ENCODE data around the gene NDE1.

The NDE1 gene

DNA sequence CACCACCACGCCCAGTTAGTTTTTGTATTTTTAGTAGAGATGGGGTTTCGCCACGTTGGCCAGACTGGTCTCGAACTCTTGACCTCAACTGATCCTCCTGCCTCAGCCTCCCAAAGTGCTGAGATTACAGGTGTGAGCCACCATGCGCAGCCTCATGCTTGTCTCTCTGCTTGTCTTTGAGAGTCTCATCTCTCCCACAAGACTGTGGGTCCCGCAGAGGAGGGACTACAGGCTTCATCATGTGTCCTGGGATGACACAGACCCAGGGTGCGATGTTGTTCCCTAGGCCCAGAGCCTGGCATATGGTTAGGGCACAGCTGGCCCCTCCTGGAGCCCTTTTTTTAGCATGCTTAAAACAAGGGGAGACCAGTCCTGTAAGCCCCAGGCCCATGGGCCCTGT is 101.9 kb downstream of the NDE1 start:
- H3K36me3 ChIP-seq (ENCODE audit: insufficient read depth, low read length): no peaks in the 10 kb centered on the region
- no peak overlapping the region for H3K27ac ChIP-seq (ENCODE audit: low read depth, low read length, poor library complexity, severe bottlenecking)
- H3K4me1 ChIP-seq (ENCODE audit: insufficient read depth, low read length, severe bottlenecking): no peaks in the 10 kb centered on the region
- no peak overlapping the region for H3K9ac ChIP-seq (ENCODE audit: low read length)
- no peak overlapping the region for H3K4me3 ChIP-seq (ENCODE audit: low read depth, low read length, poor library complexity, severe bottlenecking)
- H4K20me1 ChIP-seq (ENCODE audit: insufficient read depth, low read length): no peaks in the 10 kb centered on the region
- H3K9me3 ChIP-seq (ENCODE audit: low read length): no peaks in the 10 kb centered on the region
- H3K79me2 ChIP-seq (ENCODE audit: insufficient read depth, low read length): no peaks in the 10 kb centered on the region
- H3F3A ChIP-seq (ENCODE audit: insufficient read depth, low read length): no peaks in the 10 kb centered on the region
- H3K4me2 ChIP-seq (ENCODE audit: low read length): no peak overlapping the region
- H2AFZ ChIP-seq (ENCODE audit: low read length): no peak overlapping the region
- no peak for TF ChIP-seq EZH2 (IDR thresholded peaks at IDR 0.05; ENCODE audit: borderline replicate concordance, low read length)
- TF ChIP-seq, protein P1, sequence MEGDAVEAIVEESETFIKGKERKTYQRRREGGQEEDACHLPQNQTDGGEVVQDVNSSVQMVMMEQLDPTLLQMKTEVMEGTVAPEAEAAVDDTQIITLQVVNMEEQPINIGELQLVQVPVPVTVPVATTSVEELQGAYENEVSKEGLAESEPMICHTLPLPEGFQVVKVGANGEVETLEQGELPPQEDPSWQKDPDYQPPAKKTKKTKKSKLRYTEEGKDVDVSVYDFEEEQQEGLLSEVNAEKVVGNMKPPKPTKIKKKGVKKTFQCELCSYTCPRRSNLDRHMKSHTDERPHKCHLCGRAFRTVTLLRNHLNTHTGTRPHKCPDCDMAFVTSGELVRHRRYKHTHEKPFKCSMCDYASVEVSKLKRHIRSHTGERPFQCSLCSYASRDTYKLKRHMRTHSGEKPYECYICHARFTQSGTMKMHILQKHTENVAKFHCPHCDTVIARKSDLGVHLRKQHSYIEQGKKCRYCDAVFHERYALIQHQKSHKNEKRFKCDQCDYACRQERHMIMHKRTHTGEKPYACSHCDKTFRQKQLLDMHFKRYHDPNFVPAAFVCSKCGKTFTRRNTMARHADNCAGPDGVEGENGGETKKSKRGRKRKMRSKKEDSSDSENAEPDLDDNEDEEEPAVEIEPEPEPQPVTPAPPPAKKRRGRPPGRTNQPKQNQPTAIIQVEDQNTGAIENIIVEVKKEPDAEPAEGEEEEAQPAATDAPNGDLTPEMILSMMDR (IDR thresholded peaks at IDR 0.05; ENCODE audit: low read length): no peak
- no peaks in the 10 kb centered on the region; the same call in 1 of the 2 replicates for H3K27me3 ChIP-seq (ENCODE audit: insufficient read depth, low read length)
- no peaks in the 10 kb centered on the region for H3K9me2 ChIP-seq (ENCODE audit: low read depth, low read length)

DNA sequence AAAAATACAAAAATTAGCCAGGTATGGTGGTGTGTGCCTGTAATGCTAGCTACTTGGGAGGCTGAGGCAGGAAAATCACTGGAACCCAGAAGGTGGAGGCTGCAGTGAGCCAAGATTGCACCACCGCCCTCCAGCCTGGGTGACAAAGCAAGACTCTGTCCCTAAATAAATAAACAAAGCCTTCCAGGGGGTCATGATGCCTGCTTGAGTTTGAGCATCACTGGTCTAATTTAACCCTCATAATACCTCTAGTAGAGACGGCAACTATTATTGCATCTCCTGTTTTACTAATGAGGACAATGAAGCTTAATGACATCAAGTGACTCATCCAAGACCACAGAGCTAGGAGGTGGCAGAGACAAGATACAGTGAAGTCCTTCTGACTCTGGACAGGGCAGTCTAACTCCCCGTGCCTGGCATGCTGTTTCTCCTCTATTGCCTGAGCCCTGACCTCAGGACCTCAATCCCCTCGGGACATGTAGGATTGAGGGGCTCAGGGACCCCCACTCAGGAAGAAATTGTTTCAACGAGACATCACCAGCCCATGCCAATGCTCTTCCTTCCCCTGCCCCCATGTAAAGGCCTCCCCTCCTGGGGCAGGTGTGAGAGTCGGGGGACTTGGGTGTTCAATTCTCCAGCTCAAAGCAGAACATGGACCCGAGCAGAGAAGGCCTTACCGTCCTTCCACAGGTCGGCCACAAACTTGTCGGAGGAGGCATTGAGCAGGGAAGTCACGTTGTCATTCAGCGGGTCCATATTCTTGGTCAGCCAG is 102.9 kb downstream of the NDE1 start:
- H2AFZ ChIP-seq (ENCODE audit: low read length): no peak overlapping the region
- H3K9ac ChIP-seq (ENCODE audit: low read length): no peak overlapping the region
- no peaks in the 10 kb centered on the region for H3K9me3 ChIP-seq (ENCODE audit: low read length)
- no peak for TF ChIP-seq EZH2 (IDR thresholded peaks at IDR 0.05; ENCODE audit: borderline replicate concordance, low read length)
- TF ChIP-seq, protein P1 (IDR thresholded peaks at IDR 0.05; ENCODE audit: low read length): no peak
- no peaks in the 10 kb centered on the region for H3K4me1 ChIP-seq (ENCODE audit: insufficient read depth, low read length, severe bottlenecking)
- H3K9me2 ChIP-seq (ENCODE audit: low read depth, low read length): no peaks in the 10 kb centered on the region
- H3K27ac ChIP-seq (ENCODE audit: low read depth, low read length, poor library complexity, severe bottlenecking): no peak overlapping the region
- H3K27me3 ChIP-seq (ENCODE audit: insufficient read depth, low read length): no peaks in the 10 kb centered on the region; the same call in 1 of the 2 replicates
- no peaks in the 10 kb centered on the region for H4K20me1 ChIP-seq (ENCODE audit: insufficient read depth, low read length)
- H3K36me3 ChIP-seq (ENCODE audit: insufficient read depth, low read length): no peaks in the 10 kb centered on the region
- H3K79me2 ChIP-seq (ENCODE audit: insufficient read depth, low read length): no peaks in the 10 kb centered on the region
- no peak overlapping the region for H3K4me2 ChIP-seq (ENCODE audit: low read length)
- H3F3A ChIP-seq (ENCODE audit: insufficient read depth, low read length): no peaks in the 10 kb centered on the region
- no peak overlapping the region for H3K4me3 ChIP-seq (ENCODE audit: low read depth, low read length, poor library complexity, severe bottlenecking)

DNA sequence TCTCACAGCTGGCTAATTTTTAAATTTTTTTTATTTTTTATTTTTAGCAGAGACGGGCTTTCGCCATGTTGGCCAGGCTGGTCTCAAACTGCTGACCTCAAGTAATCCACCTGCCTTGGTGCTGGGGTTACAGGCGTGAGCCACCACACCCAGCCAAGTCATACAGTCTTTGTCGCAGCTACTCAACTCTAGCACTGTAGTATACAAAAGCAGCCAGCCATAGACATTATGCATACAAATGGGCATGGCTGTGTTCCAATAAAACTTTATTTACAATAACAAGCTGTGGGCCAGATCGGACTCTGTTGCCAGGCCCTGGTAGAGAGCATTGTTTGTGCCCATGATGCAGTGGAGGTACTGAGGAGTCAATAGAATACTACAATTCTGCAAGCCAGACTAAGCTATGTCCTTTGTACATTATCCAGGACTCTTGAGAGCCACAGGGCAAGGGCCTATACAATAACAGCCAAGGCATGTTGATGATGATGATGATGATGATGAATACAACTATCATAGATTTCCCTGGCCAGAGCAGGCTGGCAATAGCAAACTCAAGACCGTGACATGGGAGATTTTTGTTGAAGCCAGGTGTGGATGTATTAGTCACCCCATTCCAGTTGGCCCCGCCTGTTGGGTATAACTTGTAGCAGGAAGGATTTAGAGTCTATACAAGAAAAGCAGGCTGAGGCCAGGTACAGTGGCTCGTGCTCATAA is 104.9 kb downstream of the NDE1 start:
- no peak for TF ChIP-seq EZH2 (IDR thresholded peaks at IDR 0.05; ENCODE audit: borderline replicate concordance, low read length)
- TF ChIP-seq, protein P1 (IDR thresholded peaks at IDR 0.05; ENCODE audit: low read length): no peak
- Histone ChIP-seq H2AFZ (ENCODE audit: low read length) (no peak overlapping the region), H3K79me2 (ENCODE audit: insufficient read depth, low read length) (no peaks in the 10 kb centered on the region), H3K27me3 (ENCODE audit: insufficient read depth, low read length) (no peaks in the 10 kb centered on the region; the same call in 1 of the 2 replicates), H3K9me3 (ENCODE audit: low read length) (no peaks in the 10 kb centered on the region), H3K4me1 (ENCODE audit: insufficient read depth, low read length, severe bottlenecking) (no peaks in the 10 kb centered on the region), H3K36me3 (ENCODE audit: insufficient read depth, low read length) (no peaks in the 10 kb centered on the region), H3K9me2 (ENCODE audit: low read depth, low read length) (no peaks in the 10 kb centered on the region), H3K9ac (ENCODE audit: low read length) (no peak overlapping the region), H3F3A (ENCODE audit: insufficient read depth, low read length) (no peaks in the 10 kb centered on the region), H3K4me3 (ENCODE audit: low read depth, low read length, poor library complexity, severe bottlenecking) (no peak overlapping the region), H3K4me2 (ENCODE audit: low read length) (no peak overlapping the region), H4K20me1 (ENCODE audit: insufficient read depth, low read length) (no peaks in the 10 kb centered on the region), H3K27ac (ENCODE audit: low read depth, low read length, poor library complexity, severe bottlenecking) (no peak overlapping the region)
